NCI-H2227 (cell line): ENCODE measurements around the gene POLR2B.
A peak's percentile ranks its signal among the peaks of the same experiment; 100 is the strongest.
"Not testable (repeated sequence)": the region's sequence is repeated elsewhere in the genome, so short reads cannot be mapped to it uniquely, and the experiment has no call there.

Experiments
- DNase-seq: peaks from one replicate; lab custom pipeline; 2025; ENCODE audit not compliant: unreplicated experiment; lab: John Stamatoyannopoulos, UW

The POLR2B gene

GRCh38 chr4:56986192-56986591 is 7.5 kb downstream of the POLR2B start:
- DNase-seq, result no peak

DNA sequence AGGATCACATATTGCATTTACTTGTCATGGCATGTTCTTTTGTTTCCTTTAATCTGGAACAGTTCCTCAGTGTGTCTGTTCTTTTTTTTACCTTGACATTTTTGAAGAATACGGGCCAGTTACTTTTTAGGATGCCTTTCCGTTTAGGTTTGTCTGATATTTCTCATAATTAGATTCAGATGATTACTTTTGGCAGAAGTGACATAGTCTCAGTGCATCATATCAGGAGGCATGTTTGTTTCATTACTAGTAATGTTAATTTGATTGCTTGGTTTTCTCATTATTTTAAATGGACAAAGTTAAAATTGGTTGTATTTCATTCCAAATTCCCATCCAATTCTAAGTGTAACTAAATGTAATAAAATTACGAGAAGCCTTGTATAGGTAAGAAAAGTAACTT is 8.3 kb downstream of the POLR2B start:
- DNase-seq, result no peak

DNA sequence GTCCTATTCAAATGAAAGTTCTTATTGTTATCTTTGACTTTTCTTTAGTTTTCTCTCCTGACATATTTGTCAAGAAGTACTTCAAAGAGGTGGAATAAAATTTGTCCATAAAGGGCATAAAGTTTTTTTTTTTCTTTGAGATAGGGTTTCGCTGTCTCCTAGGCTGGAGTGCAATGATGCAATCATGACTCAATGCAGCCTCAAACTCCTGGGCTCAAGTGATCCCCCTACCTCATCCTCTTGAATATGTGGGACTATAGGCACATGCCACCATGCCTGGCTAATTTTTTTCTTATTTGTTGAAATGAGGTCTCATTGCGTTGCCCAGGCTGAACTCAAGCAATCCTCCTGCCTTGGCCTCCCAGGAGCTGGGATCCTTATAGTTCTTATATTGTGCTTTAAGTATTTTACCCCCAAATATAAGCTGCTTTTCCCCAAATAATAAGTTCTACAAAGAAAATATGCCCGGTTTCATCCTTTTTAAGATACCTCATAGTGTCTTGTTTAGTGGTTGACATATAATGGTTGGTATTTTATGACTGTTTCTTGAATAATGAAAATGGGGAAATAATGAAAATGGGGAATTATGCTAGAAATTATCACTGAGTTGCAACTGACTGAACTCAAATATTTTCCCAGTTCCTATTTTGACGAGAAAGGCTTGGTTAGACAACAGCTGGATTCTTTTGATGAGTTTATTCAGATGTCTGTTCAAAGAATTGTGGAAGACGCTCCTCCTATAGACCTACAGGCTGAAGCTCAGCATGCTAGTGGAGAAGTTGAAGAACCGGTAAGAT is 11.6 kb downstream of the POLR2B start:
- DNase-seq, result no peak

DNA sequence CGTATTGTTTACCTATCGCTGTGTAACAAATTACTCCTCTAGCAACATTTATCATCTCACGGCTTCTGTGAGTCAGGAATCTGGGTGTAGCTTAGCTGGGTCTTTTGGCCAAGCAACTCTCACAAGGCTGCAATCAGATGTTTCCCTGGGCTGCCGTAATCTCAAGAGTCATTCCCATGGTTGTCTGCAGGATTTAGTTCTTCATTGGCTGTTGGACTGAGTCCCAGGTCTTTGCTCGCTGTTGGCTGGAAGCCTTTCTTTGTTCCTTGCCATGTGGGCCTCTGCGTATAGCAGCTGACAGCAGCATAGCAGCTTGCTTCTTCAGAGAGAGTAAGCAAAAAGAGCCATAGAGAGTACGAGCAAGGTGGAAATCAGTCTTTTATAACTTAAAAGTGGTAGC is 16.8 kb downstream of the POLR2B start:
- DNase-seq, result no peak

- no peak for DNase-seq
These were observed 21.1 kb downstream of the POLR2B start for GRCh38 chr4:56999751-57000150.

GRCh38 chr4:57013543-57014120 is 34.9 kb downstream of the POLR2B start:
- DNase-seq, result no peak

DNA sequence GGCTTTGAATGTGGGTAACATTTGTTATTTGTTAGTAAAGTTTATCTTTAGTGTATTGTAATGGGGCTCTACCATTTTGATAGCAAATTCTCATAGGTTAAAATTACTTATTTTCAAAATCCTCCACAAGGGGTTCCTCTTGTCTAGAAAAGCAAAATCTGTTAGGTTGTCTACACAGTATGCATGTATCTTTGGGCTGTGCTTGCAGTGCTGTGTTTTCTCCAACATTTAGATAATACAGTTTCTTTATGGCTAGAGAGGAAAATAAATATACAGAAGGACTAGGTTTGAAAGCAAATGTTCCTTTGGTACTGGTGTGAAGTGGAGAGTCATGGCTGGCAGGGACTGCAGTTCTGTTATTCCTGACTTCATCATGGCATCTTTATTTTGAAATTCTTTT is 40.3 kb downstream of the POLR2B start:
- no peak for DNase-seq

DNA sequence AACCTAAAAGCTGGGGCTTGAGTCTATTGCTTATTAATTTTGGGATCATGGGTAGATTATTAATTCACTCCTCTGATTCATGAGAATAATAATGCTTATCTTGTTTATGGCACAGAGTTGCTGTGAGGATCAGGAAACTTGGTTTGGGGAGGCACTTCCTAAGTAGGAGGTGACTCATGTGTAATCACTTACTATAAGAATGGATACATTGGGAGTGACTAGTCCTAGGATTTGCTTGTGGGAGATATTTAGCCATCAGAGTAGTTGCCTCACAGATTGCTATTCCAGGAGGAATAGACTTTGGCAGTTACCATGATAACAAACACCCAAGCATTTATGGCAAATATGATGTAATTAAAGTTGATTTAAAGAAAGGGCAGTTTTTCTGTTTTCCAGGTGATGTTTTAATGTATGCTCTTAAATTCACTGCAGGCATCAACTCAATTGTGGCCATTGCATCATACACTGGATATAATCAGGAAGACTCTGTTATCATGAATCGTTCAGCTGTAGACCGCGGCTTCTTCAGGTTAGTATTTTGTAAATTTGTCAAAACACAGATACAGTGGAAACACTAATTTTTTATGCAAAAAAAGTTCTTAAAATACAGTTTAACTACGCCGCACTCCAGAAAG is 41.9 kb downstream of the POLR2B start:
- no peak for DNase-seq

DNA sequence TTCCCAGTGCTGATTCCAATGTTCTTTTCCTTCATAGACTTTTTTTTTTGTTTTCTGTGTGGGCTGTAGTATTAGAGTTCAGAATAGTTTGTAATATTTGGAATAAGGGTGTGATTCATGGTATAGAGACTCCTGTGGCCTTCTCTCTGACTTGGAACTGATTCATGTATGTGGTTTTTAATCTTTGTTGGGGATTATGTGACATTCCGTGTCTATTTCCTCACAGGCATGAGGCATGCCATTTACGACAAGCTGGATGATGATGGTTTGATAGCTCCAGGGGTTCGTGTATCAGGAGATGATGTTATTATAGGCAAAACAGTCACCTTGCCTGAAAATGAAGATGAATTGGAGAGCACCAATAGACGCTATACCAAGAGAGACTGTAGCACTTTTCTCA is 44.4 kb downstream of the POLR2B start:
- no peak for DNase-seq

GRCh38 chr4:57034520-57034919 is 55.8 kb downstream of the POLR2B start:
- DNase-seq, result no peak

DNA sequence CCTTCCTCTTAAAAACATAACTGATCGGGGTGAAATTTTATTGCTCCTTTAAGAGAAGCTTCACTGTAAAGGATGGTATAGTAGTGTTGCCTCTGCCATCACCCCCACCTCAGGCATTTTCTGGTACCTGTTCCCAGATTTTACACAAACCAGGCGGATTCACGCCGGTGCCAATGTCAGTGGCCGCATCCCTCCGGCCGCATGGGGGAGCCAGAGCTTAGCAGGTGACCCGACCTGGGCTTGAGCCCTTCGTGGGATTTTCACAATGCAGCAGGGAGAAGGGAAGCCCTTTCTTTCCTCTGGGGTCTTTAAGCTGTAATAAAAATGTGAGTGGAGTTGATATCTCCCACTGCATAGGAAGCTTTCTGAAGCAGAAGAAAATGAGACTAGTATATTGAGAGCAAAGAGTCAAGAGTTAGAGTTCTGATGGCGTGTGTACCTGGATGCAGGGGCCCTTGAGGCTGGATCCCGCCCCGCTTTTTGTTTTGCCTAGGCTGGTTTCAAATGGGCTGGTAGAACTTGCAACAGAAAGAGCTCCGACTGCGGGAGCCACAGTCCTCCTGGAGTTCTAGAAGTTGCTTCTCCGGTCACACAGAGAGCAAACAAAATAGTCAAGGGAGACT is 59.4 kb downstream of the POLR2B start:
- peak; percentile 49 for DNase-seq

GRCh38 chr4:57039345-57039744 is 60.6 kb downstream of the POLR2B start:
- no peak for DNase-seq

GRCh38 chr4:57040510-57040909 is 61.8 kb downstream of the POLR2B start:
- DNase-seq, result no peak

DNA sequence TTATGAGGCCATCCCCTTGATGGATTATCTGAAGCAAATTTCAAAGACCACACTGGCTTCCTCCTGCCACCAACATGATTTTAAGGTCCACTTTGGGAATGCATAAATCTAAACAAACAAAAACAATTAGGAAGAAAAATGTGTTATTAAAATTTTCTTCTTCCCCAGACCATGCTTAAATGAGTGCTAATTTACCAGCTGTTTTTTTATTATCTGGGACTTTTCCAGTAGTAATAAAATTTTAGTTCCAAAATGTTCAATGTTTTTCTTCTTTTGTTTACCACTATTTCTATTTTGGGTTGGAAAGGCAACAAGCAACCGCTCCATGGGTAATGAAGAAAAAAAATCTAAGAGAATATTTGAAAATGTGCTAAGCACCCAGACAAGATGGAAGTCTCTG is 62.3 kb downstream of the POLR2B start:
- no peak for DNase-seq

DNA sequence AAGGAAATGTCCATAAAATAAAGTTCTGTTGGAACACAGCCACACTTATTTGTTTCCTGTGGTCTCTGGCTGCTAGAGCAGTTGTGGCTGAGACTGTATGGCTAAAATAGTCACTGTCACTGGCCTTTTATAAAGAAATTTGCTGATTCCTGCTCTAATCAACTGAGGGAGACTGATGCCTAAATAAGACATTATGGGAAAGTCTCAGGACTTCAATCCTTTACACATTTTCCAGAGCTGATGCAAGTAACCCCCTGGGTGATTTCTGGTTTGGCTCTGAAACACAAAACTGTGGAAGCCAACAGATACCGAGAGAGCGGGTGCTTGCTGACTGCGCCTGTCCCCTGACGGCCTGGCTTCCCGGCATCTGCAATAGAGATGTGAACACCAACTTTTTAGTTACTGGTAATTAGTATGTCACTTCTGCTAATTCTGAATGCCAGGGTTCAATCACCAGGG is 64.0 kb downstream of the POLR2B start:
- no peak for DNase-seq

GRCh38 chr4:57043347-57044251 is 64.9 kb downstream of the POLR2B start:
- no peak for DNase-seq

GRCh38 chr4:57044279-57044678 is 65.6 kb downstream of the POLR2B start:
- DNase-seq, result no peak

DNA sequence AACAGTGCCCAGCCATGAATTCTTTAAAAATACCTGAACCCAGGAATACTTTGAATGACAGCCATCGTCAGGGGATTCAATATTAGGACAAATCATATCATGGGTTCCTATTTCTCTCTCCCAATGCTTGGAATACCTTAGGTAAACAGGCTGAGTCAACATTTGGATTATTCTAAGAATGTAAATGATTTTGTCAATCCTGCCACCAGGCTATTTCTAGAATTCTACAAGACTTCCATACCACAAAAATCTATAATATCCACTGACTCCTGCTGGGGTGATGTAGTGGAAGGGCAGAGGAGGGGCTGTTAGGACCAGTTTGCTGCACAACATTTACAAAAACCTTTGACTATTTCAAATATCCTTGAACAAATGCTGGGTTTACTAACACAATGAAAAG is 66.3 kb downstream of the POLR2B start:
- DNase-seq, result no peak

- DNase-seq, result not testable (repeated sequence)
These were observed 68.3 kb downstream of the POLR2B start for GRCh38 chr4:57047046-57047445.

DNA sequence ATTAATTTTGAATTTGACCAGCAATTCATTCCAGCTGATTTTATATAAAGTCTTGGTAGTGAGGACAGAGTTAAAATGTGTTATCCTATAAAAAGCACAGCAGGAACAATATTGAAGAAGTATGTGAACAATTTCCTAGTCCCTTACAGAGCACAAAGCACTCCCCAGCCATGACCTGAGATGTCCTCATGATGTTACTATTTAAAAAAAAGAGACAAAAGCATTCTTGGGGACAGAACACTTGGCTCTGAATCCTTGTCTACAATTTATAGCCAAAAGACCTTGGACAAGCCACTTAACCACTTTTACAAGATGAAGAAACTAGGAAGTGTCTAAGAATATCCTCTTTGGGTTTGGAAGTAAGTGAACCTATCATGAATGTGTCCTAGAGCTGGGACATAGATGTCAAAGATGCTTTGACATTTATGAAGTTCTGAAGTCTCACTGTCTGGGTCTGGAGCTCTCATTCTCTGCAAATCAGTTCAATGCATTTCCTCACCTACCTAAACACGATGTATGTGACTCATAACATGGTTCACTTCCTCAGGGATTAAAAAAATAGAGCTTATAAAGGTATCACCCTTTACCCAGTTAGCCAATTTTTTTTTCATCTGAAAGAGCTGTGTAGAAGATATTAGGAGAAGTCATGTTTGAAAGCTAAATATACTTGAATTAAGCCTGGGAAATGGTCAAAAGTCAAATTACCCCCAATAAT is 70.1 kb downstream of the POLR2B start:
- no peak for DNase-seq
